Measurements from ENCODE around the gene SLC38A10.

The SLC38A10 gene

GRCh38 chr17:81317530-81317821, 22.4 kb upstream of the SLC38A10 start:
- in situ Hi-C loops (cut with MboI; ENCODE audit: low pct_unique_long_range_greater_than_20kb, low sequenced_read_pairs, unreplicated experiment) = no loop called here

GRCh38 chr17:81315885-81316391, 20.8 kb upstream of the SLC38A10 start:
- TF ChIP-seq CTCF (IDR thresholded peaks at IDR 0.05; ENCODE audit: extremely low read depth, insufficient read depth, missing control alignments) = no peak
- in situ Hi-C loops (cut with MboI; ENCODE audit: low pct_unique_long_range_greater_than_20kb, low sequenced_read_pairs, unreplicated experiment) = no loop called here
- DNase-seq (ENCODE audit: low spot score) = no peak

More at GRCh38 chr17:81317530-81317821, 22.4 kb upstream of the SLC38A10 start:
- DNase-seq (ENCODE audit: low spot score) = no peak
- TF ChIP-seq CTCF (IDR thresholded peaks at IDR 0.05; ENCODE audit: extremely low read depth, insufficient read depth, missing control alignments) = no peak

GRCh38 chr17:81315129-81315884, 20.2 kb upstream of the SLC38A10 start:
- in situ Hi-C loops (cut with MboI; ENCODE audit: low pct_unique_long_range_greater_than_20kb, low sequenced_read_pairs, unreplicated experiment) = no loop called here
- no peak for DNase-seq (ENCODE audit: low spot score)
- TF ChIP-seq CTCF (IDR thresholded peaks at IDR 0.05; ENCODE audit: extremely low read depth, insufficient read depth, missing control alignments) = no peak

GRCh38 chr17:81314398-81315081, 19.4 kb upstream of the SLC38A10 start:
- TF ChIP-seq CTCF (IDR thresholded peaks at IDR 0.05; ENCODE audit: extremely low read depth, insufficient read depth, missing control alignments) = no peak
- in situ Hi-C loops (cut with MboI; ENCODE audit: low pct_unique_long_range_greater_than_20kb, low sequenced_read_pairs, unreplicated experiment) = no loop called here
- DNase-seq (ENCODE audit: low spot score) = no peak

GRCh38 chr17:81313776-81314397, 18.8 kb upstream of the SLC38A10 start:
- no peak for TF ChIP-seq CTCF (IDR thresholded peaks at IDR 0.05; ENCODE audit: extremely low read depth, insufficient read depth, missing control alignments)
- in situ Hi-C loops (cut with MboI; ENCODE audit: low pct_unique_long_range_greater_than_20kb, low sequenced_read_pairs, unreplicated experiment) = no loop called here
- no peak for DNase-seq (ENCODE audit: low spot score)

GRCh38 chr17:81312624-81313325, 17.7 kb upstream of the SLC38A10 start:
- no peak for DNase-seq (ENCODE audit: low spot score)
- no peak for TF ChIP-seq CTCF (IDR thresholded peaks at IDR 0.05; ENCODE audit: extremely low read depth, insufficient read depth, missing control alignments)
- in situ Hi-C loops (cut with MboI; ENCODE audit: low pct_unique_long_range_greater_than_20kb, low sequenced_read_pairs, unreplicated experiment) = no loop called here
